ENCODE data around the gene ANKMY1.
"Not testable (repeated sequence)": the region's sequence is repeated elsewhere in the genome, so short reads cannot be mapped to it uniquely, and the experiment has no call there.

Gene ANKMY1

GRCh38 chr2:240567137-240567871, 9.5 kb upstream of the ANKMY1 start:
- DNase-seq, result no peak

GRCh38 chr2:240566203-240567136, 8.7 kb upstream of the ANKMY1 start:
- DNase-seq, result peak; percentile 82

- peak; percentile 12 for DNase-seq
Observed at GRCh38 chr2:240565333-240566202, 7.8 kb upstream of the ANKMY1 start.

GRCh38 chr2:240564561-240565332, 7.0 kb upstream of the ANKMY1 start:
- DNase-seq, result no peak

GRCh38 chr2:240563951-240564560, 6.3 kb upstream of the ANKMY1 start:
- DNase-seq, result no peak

- not testable (repeated sequence) for DNase-seq
Observed at GRCh38 chr2:240563231-240563630, 5.4 kb upstream of the ANKMY1 start.

GRCh38 chr2:240561325-240561971, 3.7 kb upstream of the ANKMY1 start:
- no peak for DNase-seq

- DNase-seq, result peak; percentile 97
Observed at GRCh38 chr2:240560480-240561324, 2.9 kb upstream of the ANKMY1 start.

GRCh38 chr2:240560084-240560479, 2.3 kb upstream of the ANKMY1 start, which contains the start of gene DUSP28:
Gene DUSP28 (plus strand): TSS chr2:240560357. CDS start chr2:240560685, 328 bp downstream.
- peak; percentile 62 for DNase-seq

GRCh38 chr2:240559286-240559685, 1.5 kb upstream of the ANKMY1 start:
- DNase-seq, result no peak

GRCh38 chr2:240558236-240558761, 511 bp upstream of the ANKMY1 start:
- DNase-seq, result no peak

GRCh38 chr2:240557101-240557751, 562 bp downstream of the ANKMY1 start:
- no peak for DNase-seq

GRCh38 chr2:240556553-240557100, 1.2 kb downstream of the ANKMY1 start:
- DNase-seq, result peak; percentile 2

GRCh38 chr2:240555541-240556250, 2.1 kb downstream of the ANKMY1 start:
- DNase-seq, result no peak

GRCh38 chr2:240554767-240555493, 2.9 kb downstream of the ANKMY1 start:
- DNase-seq, result no peak

GRCh38 chr2:240553956-240554480, 3.8 kb downstream of the ANKMY1 start:
- no peak for DNase-seq

GRCh38 chr2:240551811-240552210, 6.0 kb downstream of the ANKMY1 start:
- DNase-seq, result no peak
